GM21528 (cell line): ENCODE measurements around the gene USP25.

Experiments used
- ATAC-seq: cut with Tn5 transposase; IDR thresholded peaks from one replicate; pipeline ENCODE4 v1.9.1; 2021; ENCODE audit warnings: mild to moderate bottlenecking, moderate library complexity; ENCODE audit not compliant: unreplicated experiment, low FRiP score

Gene USP25

GRCh38 chr21:15761507-15762100 lies 31.8 kb downstream of the USP25 start:
- no peak for ATAC-seq

GRCh38 chr21:15763359-15763758 lies 33.6 kb downstream of the USP25 start:
- no peak for ATAC-seq

GRCh38 chr21:15764878-15765277 lies 35.1 kb downstream of the USP25 start:
- no peak for ATAC-seq

- ATAC-seq = no peak
These were observed 37.3 kb downstream of the USP25 start for GRCh38 chr21:15766952-15767603.

GRCh38 chr21:15768045-15768601 lies 38.3 kb downstream of the USP25 start:
- ATAC-seq = no peak

DNA sequence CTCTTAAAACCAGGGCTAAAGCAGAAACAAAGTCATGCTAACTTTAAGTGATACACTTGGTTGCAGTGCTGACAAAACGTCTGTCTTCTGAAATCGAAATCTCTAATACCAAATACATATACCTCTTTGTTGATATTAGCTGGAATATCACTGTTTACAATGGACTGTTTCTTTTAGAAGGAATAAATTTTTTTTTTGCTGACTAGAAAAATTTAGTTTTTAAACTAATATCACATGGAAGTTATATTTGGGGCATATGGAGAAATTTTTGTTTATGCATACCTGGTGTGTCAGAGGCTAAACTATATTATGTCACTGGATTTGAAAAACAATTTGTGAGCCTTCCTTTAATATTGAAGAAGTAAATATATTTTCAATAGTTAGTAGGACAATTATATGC lies 39.1 kb downstream of the USP25 start:
- ATAC-seq = no peak

DNA sequence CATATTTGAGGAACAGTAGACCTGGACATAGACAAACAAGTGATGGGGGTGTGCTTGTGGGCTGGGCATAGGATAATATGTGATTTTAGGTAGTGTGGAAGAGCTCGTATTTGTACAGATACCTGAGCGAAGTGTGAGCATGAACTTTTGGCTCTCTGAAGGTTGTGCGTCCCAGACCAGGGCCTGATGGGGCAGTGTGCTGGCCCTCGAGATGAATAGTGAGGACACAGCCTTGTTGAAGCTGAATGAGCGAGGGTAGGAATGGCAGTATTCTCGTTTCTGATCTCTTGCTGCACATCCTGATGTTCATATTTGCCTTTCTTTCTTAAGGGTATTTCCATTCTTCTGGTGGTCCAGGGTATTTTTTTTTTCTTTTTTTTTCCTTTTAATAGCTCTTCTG lies 41.5 kb downstream of the USP25 start:
- ATAC-seq = no peak

DNA sequence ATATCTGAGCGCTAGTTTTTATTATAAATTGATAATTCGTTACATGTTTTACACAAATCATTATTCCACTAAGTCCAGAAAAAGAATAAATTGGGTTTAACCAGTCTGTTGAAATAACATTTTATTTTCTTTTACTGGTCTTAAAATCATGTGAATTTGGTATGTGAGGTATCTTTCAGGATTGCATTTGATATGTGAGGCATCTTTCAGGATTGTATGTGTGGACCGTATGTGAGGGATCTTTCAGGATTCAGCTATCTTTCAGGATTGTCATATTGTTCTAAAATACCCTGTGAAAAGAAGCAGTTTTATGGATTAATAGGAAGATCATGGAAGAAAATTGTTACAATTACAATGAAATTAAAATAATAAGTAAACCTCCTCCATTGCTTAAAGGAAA lies 42.9 kb downstream of the USP25 start:
- no peak for ATAC-seq

- ATAC-seq = no peak
These were observed 44.8 kb downstream of the USP25 start for GRCh38 chr21:15774590-15774989.

DNA sequence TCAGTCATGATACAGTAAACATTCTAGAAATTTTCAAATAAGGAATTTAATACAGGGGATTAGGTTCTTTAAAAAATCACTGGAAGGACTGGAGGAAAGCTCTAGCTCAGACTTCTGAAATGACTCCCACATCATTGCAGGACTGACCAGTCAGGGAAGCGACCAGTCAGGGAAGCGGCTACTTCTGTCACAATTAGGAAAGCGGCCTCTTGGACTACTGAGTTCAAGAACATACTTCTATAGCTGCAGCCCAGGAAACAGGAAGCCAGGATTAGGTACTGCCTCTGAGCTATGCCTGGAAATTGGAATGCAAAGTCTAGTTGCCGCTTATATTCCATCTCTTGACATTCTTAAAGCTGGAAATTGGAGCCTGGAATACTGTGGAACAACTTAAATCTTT lies 45.5 kb downstream of the USP25 start:
- ATAC-seq = no peak

GRCh38 chr21:15775981-15776380 lies 46.2 kb downstream of the USP25 start:
- ATAC-seq = no peak

DNA sequence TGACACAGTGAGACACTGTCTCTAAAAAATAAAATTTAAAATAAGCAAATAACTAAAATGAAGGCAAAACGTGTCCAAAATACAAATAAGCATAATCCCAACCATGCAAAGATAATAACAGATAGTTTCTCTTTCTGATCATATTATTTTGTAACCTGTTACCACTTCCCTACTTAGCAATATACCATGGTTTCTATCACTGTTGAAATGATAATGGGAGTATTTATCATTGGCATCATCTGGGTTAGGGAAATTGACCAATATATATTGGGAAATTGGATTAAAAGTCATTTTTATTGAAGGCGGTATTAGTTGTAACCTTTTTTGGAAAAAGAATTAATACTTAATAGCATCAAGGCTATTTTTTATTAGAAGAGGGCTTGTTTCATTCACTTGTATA lies 47.0 kb downstream of the USP25 start:
- ATAC-seq = no peak

DNA sequence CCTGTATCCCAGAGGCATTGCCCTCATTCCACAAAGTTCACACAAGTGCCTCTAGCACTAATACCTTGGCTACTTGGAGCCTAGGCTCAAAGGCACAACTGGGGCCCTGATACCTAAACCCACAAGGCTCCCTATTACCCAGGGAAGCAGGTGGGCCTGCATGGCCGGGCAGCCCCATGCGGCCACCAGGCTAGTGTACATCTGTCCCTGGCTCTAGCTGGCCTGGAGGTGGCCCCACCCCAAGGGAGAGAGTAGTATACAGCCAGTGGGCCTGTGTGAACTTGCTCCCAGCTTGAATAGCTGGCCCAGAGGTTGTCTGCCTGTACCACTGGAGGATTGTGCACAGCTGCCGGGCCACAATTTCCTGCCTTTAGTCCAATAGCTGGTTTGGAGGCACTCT lies 52.2 kb downstream of the USP25 start:
- no peak for ATAC-seq

DNA sequence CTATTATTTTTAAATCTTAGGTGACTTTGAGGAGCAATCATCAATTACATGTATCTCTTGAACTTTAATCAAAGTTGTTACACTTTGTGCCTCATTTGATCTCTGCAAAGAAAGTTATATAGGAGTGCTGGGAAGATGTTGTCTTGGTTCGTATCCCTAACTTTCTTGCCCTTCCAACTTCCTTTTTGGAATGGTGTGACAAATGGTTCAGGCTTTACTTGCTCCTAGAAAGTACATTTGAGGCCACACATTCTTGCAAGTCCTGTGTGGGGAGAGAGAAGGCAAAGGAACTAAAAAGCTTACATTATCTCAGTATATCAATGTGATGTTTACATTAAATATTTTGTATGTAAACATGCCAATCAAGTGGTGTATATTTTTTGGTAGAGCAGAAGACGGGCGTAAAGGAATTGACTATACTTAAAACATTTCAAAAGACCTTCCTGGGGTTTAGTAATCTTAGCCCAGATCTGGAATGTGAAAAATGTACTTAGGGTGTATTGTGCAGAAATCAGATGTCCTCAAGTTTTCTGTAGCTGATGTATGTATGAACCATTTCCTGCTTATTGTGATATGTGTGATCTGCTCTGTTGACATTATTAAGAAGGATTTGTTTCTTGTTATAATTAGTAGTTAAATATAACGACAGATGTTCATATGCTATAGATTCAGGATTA lies 59.2 kb downstream of the USP25 start:
- ATAC-seq = no peak

DNA sequence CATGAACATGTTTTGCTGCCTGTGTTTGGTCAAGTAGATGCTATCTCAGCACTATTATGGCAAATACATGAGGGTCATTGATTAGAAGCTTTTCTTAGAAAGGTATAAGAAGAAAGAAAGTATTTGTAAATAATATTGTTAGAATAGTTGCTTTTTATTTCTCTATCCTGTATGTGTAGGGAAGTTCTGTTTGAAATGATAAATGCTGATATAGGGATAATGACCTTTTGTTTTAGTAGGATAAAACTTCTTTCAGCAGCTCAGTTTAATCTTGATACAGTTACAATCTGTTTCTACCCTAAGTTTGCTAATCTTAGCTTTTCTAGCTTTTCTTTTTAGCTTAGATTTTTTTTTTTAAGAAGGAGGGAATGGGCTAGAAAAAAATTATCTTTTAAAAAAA lies 63.3 kb downstream of the USP25 start:
- ATAC-seq = no peak

DNA sequence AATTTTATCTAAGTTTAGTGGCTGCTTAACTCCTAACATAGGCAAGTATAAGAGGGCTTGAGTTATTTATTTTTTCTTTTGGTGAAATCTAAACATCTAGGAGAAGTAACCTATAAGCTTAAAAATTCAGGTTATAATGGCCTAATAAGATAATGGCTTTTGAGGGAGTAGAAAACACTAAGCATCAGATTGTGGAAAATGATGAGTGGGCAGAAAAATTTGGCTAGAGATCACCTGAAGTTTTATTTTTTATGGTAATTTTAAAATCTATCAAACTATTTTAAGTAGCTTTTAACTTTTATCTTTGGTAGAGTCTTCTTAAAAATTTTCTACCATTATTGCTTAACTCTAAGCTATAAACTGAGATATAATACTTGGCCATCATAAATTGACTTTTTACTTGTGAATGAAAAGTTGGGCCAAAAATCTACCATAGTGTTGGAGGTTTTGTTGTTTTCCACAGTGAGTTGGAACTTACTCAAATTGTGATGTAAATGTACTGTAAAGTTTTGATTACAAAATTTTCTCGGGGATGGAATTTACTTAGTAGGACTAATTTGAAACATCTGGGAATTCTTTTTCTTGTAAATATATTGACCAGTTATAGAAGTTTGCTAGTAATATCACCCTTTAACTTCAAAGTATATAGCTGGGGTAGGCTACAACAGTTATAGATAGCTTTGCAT lies 63.9 kb downstream of the USP25 start:
- no peak for ATAC-seq

DNA sequence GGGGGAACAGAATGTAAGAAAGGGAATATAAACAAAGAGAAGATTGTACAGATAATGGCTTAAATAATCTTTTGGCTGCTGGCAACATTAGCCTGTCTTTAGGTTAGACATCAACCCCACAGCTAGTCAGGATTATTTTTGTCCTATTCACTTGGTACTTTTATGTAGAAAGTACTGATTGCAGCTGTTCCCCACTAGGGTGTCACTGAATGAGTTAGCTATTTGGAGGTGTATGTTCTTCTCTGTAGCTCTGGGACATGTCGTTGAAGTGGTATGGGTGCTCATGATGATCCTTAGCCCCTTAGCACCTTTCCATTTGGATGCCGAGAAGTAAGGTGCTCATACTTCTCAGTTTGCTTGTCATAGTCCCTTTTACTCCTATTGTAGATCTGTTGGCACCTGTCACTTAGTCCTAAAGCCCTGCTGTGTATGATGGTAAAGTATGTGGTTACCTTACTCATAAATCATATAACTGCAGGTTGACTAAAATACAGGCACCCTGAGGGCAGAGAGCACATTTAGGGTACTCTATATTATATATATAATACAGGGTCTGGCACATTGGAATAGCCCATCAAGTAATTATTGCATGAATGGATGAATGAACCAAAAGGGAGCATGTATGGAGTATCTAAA lies 64.6 kb downstream of the USP25 start:
- ATAC-seq = no peak

DNA sequence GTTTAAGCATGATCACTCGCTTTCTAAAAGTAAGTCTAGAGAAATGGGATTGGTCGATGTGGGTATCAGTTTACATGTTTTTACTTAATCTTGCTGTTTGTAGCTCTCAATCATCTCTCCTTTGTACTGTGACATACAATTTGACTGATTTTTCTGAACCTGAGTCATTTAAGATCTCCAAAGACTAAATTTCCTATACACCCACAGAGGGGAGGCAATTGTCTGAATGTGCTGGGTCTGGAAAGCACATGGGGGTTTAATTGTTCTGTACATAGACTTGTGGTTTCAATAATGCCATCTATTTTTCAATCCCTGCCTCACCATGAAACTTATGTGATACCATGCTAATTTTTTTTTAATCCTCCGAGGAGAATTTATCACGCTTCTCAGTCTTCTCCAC lies 65.8 kb downstream of the USP25 start:
- no peak for ATAC-seq

DNA sequence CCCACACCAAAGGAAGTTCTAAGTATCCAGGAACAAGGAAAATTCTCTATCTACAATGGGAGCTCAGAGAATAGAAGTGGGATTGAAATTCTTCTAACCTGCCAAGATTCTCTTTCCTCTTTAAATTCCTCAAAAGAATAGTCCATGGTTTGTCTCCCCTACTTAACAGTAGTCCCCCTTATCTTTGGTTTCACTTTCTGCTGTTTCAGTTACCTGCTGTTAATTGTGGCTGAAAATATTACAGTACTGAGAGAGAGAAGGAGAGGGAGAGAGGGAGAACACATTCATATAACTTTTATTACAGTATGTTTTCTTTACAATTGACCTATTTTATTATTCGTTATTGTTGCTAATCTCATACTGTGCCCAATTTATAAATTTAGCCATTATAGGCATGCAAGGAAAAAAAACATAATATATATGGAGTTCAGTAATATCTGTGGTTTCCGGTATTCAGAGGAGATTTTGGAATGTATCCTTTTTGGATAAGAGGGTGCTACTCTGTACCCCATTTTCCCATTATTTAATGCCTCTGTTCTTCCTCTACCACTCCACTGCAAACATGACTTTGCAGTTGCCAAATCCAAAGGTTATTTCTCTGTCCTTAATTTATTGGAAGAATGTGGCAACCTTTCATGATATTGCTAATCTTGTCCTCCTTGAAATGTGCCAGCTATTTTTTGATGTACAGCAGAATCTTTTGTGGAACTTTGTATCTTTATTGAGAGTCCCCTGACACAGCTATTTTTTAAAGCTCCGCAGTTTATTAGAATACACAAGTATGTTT lies 68.0 kb downstream of the USP25 start:
- ATAC-seq = no peak

DNA sequence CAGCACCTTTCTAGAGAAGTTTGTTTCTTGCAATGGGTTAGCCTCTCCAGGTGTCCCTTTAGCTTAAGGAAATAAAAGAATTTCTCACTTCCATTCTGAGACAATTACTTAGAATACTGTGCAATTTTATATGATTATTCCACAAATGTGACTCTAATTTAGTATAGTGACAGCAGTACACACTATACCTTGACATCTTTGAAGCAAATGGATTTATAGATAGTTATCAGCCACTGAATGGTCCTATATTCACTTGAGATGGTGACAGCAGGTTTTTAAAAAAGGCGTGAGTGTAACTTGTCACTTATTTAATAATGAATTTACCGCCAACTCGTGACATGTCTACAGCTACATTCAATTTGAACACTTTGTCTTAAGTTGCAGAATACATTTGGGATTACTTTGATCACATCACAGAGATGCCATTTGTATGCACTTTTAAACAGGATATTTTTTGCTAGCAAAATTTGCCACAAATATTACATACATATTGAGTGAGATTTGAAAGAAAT lies 71.6 kb downstream of the USP25 start:
- ATAC-seq = no peak
